GM18861 (cell line): ENCODE results near the gene ZNF622.
"Not testable (repeated sequence)": the region's sequence is repeated elsewhere in the genome, so short reads cannot be mapped to it uniquely, and the experiment has no call there.

Experiments
- ATAC-seq: cut with Tn5 transposase; IDR thresholded peaks from one replicate; pipeline ENCODE4 v1.9.1; 2021; ENCODE audit not compliant: unreplicated experiment

The ZNF622 gene

GRCh38 chr5:16436065-16436682 lies 29.4 kb downstream of the ZNF622 start:
- ATAC-seq = not testable (repeated sequence)

GRCh38 chr5:16431490-16431889 lies 34.1 kb downstream of the ZNF622 start:
- no peak for ATAC-seq

- ATAC-seq = no peak
Measured at GRCh38 chr5:16430349-16431089, 35.1 kb downstream of the ZNF622 start.

GRCh38 chr5:16428359-16428758 lies 37.2 kb downstream of the ZNF622 start:
- no peak for ATAC-seq

- no peak for ATAC-seq
Measured at GRCh38 chr5:16427587-16427986, 38.0 kb downstream of the ZNF622 start.

- no peak for ATAC-seq
Measured at GRCh38 chr5:16418471-16418922, 47.1 kb downstream of the ZNF622 start.

GRCh38 chr5:16417398-16418074 lies 48.1 kb downstream of the ZNF622 start:
- ATAC-seq = no peak

GRCh38 chr5:16414861-16415260 lies 50.7 kb downstream of the ZNF622 start:
- no peak for ATAC-seq

- no peak for ATAC-seq
Measured at GRCh38 chr5:16413166-16413860, 52.3 kb downstream of the ZNF622 start.

- no peak for ATAC-seq
Measured at GRCh38 chr5:16412556-16412955, 53.0 kb downstream of the ZNF622 start.

- no peak for ATAC-seq
Measured at GRCh38 chr5:16411741-16412455, 53.7 kb downstream of the ZNF622 start.

GRCh38 chr5:16411235-16411634 lies 54.4 kb downstream of the ZNF622 start:
- no peak for ATAC-seq

GRCh38 chr5:16410338-16410737 lies 55.3 kb downstream of the ZNF622 start:
- ATAC-seq = no peak

- ATAC-seq = no peak
Measured at GRCh38 chr5:16406630-16407029, 59.0 kb downstream of the ZNF622 start.

- no peak for ATAC-seq
Measured at GRCh38 chr5:16406023-16406422, 59.6 kb downstream of the ZNF622 start.
